IMR-90 (cell line): ENCODE measurements around the gene MROH2A. TPM values are rescaled to one million over a fixed set of nuclear protein-coding genes. Genes with fewer than 3 reads are reported as not detected.

Experiments
- ATAC-seq: fragments of 200-7000 bp; cut with Tn5 transposase; 2 replicates; pipeline ENCODE4 v1.9.1; 2020; ENCODE audit warnings: low read depth, mild to moderate bottlenecking, moderate library complexity
- BruUV-seq: library from RNA; stranded (reverse); fragments of 400-500 nt; replicated peaks from 2 replicates; lab custom pipeline; 2021; lab: Mats Ljungman, UMichigan
- CTCF ChIA-PET: fragments of 300-600 bp; formaldehyde crosslinking; extraction: SDS; loops from one replicate; lab custom pipeline; 2021; ENCODE audit warnings: antibody characterized with exemption; lab: Yijun Ruan, JAX
- POLR2A ChIA-PET: fragments of 300-600 bp; sonication (Branson Sonifier 250); formaldehyde crosslinking; loops from one replicate; lab custom pipeline; 2022; ENCODE audit warnings: antibody characterized with exemption; ENCODE audit not compliant: unreplicated experiment; lab: Charles Lee
- DNase-seq: peaks from one replicate; pipeline ENCODE4 v3.0.0; 2013
- H2AFZ ChIP-seq: replicated peaks from 2 replicates; pipeline ENCODE3; 2013; ENCODE audit warnings: low read length, mild to moderate bottlenecking; ENCODE audit not compliant: poor library complexity
- H2AK5ac ChIP-seq: 2 replicates; pipeline ENCODE4 v1.6.1; 2013; ENCODE audit warnings: low read depth, low read length, inconsistent platforms
- H2AK9ac ChIP-seq: replicated peaks from 2 replicates; pipeline ENCODE3; 2013; ENCODE audit warnings: mild to moderate bottlenecking, low read depth, low read length, moderate library complexity; ENCODE audit not compliant: poor library complexity
- H2BK120ac ChIP-seq: 2 replicates; pipeline ENCODE4 v1.6.1; 2013; ENCODE audit warnings: low read depth, low read length, inconsistent platforms
- H2BK15ac ChIP-seq: 3 replicates; pipeline ENCODE4 v1.6.1; 2013; ENCODE audit warnings: low read depth, low read length, inconsistent platforms
- H2BK20ac ChIP-seq: 2 replicates; pipeline ENCODE4 v1.6.1; 2013; ENCODE audit warnings: low read depth, mild to moderate bottlenecking, inconsistent platforms, low read length, moderate library complexity
- H2BK5ac ChIP-seq: 2 replicates; pipeline ENCODE4 v1.6.1; 2013; ENCODE audit warnings: mild to moderate bottlenecking, low read depth, low read length, inconsistent platforms; ENCODE audit not compliant: poor library complexity, severe bottlenecking
- H3K14ac ChIP-seq: replicated peaks from 2 replicates; pipeline ENCODE4 v1.6.1; 2013; ENCODE audit warnings: low read depth, low read length, inconsistent platforms
- H3K18ac ChIP-seq: 2 replicates; pipeline ENCODE4 v1.6.1; 2013; ENCODE audit warnings: low read depth, low read length, control low read depth
- H3K23ac ChIP-seq: 2 replicates; pipeline ENCODE4 v1.6.1; 2013; ENCODE audit warnings: low read depth, low read length, inconsistent platforms
- H3K27ac ChIP-seq: 2 replicates; pipeline ENCODE4 v1.5.1; 2013; ENCODE audit warnings: mild to moderate bottlenecking, control low read depth, low read length; ENCODE audit not compliant: insufficient read depth
- H3K27me3 ChIP-seq: 2 replicates; pipeline ENCODE4 v1.6.1; 2013; ENCODE audit warnings: low read length; ENCODE audit not compliant: control insufficient read depth, insufficient read depth
- H3K36me3 ChIP-seq: 2 replicates; pipeline ENCODE4 v1.6.1; 2013; ENCODE audit warnings: low read length, mixed read lengths; ENCODE audit not compliant: control insufficient read depth, insufficient read depth
- H3K4ac ChIP-seq: 2 replicates; pipeline ENCODE4 v1.6.1; 2013; ENCODE audit warnings: low read depth, low read length, inconsistent platforms
- H3K4me1 ChIP-seq: 2 replicates; pipeline ENCODE4 v1.6.1; 2013; ENCODE audit warnings: low read length, mixed read lengths; ENCODE audit not compliant: control insufficient read depth, insufficient read depth
- H3K4me2 ChIP-seq: 2 replicates; pipeline ENCODE4 v1.6.1; 2013; ENCODE audit warnings: low read depth, mild to moderate bottlenecking, control low read depth, low read length, moderate library complexity
- H3K4me3 ChIP-seq: 2 replicates; pipeline ENCODE4 v1.5.1; 2013; ENCODE audit warnings: low read depth, mild to moderate bottlenecking, control low read depth, low read length, moderate library complexity; ENCODE audit not compliant: insufficient read depth
- H3K56ac ChIP-seq: 2 replicates; pipeline ENCODE4 v1.6.1; 2013; ENCODE audit warnings: low read length, inconsistent platforms; ENCODE audit not compliant: insufficient read depth; ENCODE audit errors: extremely low read depth
- H3K79me1 ChIP-seq, 2 experiments: 2 replicates each; pipeline ENCODE4 v1.6.1; 2013; ENCODE audit warnings: low read length in 2 of 2, inconsistent platforms in 1 of 2, low read depth in 1 of 2
- H3K9ac ChIP-seq: 2 replicates; pipeline ENCODE4 v1.6.1; 2013; ENCODE audit warnings: low read depth, low read length, control low read depth
- H3K9me1 ChIP-seq: 2 replicates; pipeline ENCODE4 v1.6.1; 2013; ENCODE audit warnings: low read length, inconsistent platforms; ENCODE audit not compliant: insufficient read depth
- H3K9me3 ChIP-seq: 2 replicates; pipeline ENCODE4 v1.6.1; 2013; ENCODE audit warnings: low read length; ENCODE audit not compliant: control insufficient read depth, insufficient read depth
- H4K20me1 ChIP-seq: 2 replicates; pipeline ENCODE4 v1.6.1; 2013; ENCODE audit warnings: low read length, inconsistent platforms; ENCODE audit not compliant: insufficient read depth
- H4K5ac ChIP-seq: 2 replicates; pipeline ENCODE4 v1.6.1; 2013; ENCODE audit warnings: mild to moderate bottlenecking, low read depth, low read length, control low read depth
- H4K8ac ChIP-seq, 2 experiments: 2 replicates each; pipeline ENCODE4 v1.6.1; 2013; ENCODE audit warnings: low read depth in 2 of 2, low read length in 2 of 2, control low read depth in 1 of 2, inconsistent platforms in 1 of 2
- H4K91ac ChIP-seq: 2 replicates; pipeline ENCODE4 v1.6.1; 2013; ENCODE audit warnings: low read depth, low read length, inconsistent platforms; ENCODE audit not compliant: insufficient read depth
- CHD1 ChIP-seq: IDR thresholded peaks from 2 replicates; pipeline ENCODE4 v1.6.1; 2012; ENCODE audit warnings: low read depth, low read length, improper control_type of control experiment
- POLR2A ChIP-seq: IDR thresholded peaks from 2 replicates; pipeline ENCODE4 v1.6.1; 2012; ENCODE audit warnings: mild to moderate bottlenecking, low read depth, low read length
- RCOR1 ChIP-seq: IDR thresholded peaks from 2 replicates; pipeline ENCODE4 v1.6.1; 2012; ENCODE audit warnings: mild to moderate bottlenecking, low read length, improper control_type of control experiment; ENCODE audit not compliant: insufficient replicate concordance
- SMC3 ChIP-seq: fragments of 150-350 bp; IDR thresholded peaks from 2 replicates; pipeline ENCODE4 v1.6.1; 2016; ENCODE audit warnings: low read depth, mild to moderate bottlenecking, antibody characterized with exemption, low read length, moderate library complexity
- WGBS, 2 experiments: methylation state at CpG; one replicate each; pipeline versions ENCODE4 v1.1.5 to v1.1.7; 2013; ENCODE audit warnings: missing lambda C conversion rate in 2 of 2; ENCODE audit not compliant: insufficient read length in 1 of 2; ENCODE audit errors: extremely low coverage in 2 of 2; 5-methylcytosine and 5-hydroxymethylcytosine counted together
- dilution Hi-C: fragments of 300-500 bp; cut with HindIII; formaldehyde crosslinking; loops from one replicate; pipeline ENCODE4 v1.14.3; 2018; ENCODE audit warnings: low sequenced_read_pairs; ENCODE audit not compliant: unreplicated experiment
- in situ Hi-C: fragments of 300-500 bp; cut with MboI; formaldehyde crosslinking; loops from 3 replicates; pipeline ENCODE4 v1.14.3; 2019; ENCODE audit warnings: low sequenced_read_pairs, inconsistent platforms, mixed read lengths
- intact Hi-C: fragments of 100-400 bp; cut with micrococcal nuclease; formaldehyde crosslinking; loops from 2 replicates; pipeline ENCODE4 v1.10.0; 2022
- polyA plus RNA-seq, 3 experiments: library from polyadenylated mRNA; depleted of rRNA; stranded (reverse); fragments of >200 nt; gene quantifications; 2 replicates each; pipeline ENCODE4 v1.2.3, GENCODE V29; 2012; ENCODE audit warnings: low replicate concordance in 1 of 3
- total RNA-seq: library from RNA; depleted of rRNA; stranded (reverse); fragments of >200 nt; gene quantifications from 2 replicates; pipeline ENCODE4 v1.2.3, GENCODE V29; 2012
- TF ChIP-seq, protein P1 (sequence below): fragments of 150-350 bp; IDR thresholded peaks from 2 replicates; pipeline ENCODE4 v1.6.1; 2017; ENCODE audit warnings: mild to moderate bottlenecking, antibody characterized with exemption, low read length, low read depth

The MROH2A gene
- total and polyA plus RNA-seq, 2 of the 4 experiments (the other 2 are of a cell fraction): not detected

DNA sequence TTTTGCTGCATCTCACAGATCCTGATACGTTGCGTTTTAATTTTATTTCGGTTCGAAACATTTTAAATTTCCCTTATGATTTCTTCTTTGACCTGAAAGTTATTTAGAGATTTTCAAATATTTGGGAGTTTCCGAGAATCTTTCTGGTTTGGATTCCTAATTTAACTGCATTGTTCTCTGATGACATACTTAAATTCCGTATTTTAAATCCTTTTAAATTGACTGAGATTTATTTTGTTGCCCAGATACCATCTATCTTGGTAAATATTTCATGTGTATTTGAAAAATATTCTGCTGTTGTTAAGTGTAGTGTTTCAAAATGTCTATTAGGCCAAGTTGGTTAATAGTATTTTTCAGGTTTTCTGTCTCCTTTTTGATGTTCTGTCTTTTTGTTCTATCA, 37.7 kb downstream of the MROH2A start:
- Histone ChIP-seq H4K20me1 (no peaks in the 10 kb centered on the region), H3K4ac (no peak overlapping the region), H4K5ac (no peak overlapping the region), H3K9ac (no peak overlapping the region), H2AK5ac (no peak overlapping the region), H3K14ac (no peak overlapping the region), H3K79me1 (no peaks in the 10 kb centered on the region), H3K36me3 (no peaks in the 10 kb centered on the region), H2BK120ac (no peak overlapping the region), H3K9me3 (no peaks in the 10 kb centered on the region), H3K18ac (no peak overlapping the region), H2BK5ac (no peak overlapping the region), H4K8ac (no peak overlapping the region), H3K4me2 (no peak overlapping the region), H4K91ac (no peak overlapping the region), H3K4me3 (no peak overlapping the region), H2AFZ (no peak overlapping the region), H3K27ac (no peak overlapping the region), H2AK9ac (no peak overlapping the region), H3K56ac (no peak overlapping the region), H3K9me1 (no peaks in the 10 kb centered on the region), H2BK20ac (no peak overlapping the region), H3K27me3 (peaks cover 5% of the 10 kb centered on the region; the same call in 1 of the 2 replicates), H3K4me1 (no peaks in the 10 kb centered on the region), H3K23ac (no peak overlapping the region), H2BK15ac (no peak overlapping the region)
- POLR2A ChIA-PET: no interaction called here
- ATAC-seq (no peak), DNase-seq (no peak)
- WGBS, 2 experiments: no CpG with 5 or more reads among the region's 6 CpGs
- in situ Hi-C loops (no loop called here), intact Hi-C loops (no loop called here), dilution Hi-C loops (no loop called here)
- no peak for TF ChIP-seq POLR2A
- no peak for TF ChIP-seq CHD1
- no peak for TF ChIP-seq SMC3
- TF ChIP-seq RCOR1: no peak
- TF ChIP-seq, protein P1, sequence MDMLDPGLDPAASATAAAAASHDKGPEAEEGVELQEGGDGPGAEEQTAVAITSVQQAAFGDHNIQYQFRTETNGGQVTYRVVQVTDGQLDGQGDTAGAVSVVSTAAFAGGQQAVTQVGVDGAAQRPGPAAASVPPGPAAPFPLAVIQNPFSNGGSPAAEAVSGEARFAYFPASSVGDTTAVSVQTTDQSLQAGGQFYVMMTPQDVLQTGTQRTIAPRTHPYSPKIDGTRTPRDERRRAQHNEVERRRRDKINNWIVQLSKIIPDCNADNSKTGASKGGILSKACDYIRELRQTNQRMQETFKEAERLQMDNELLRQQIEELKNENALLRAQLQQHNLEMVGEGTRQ: no peak
- BruUV-seq: no TSS peak
- CTCF ChIA-PET: no interaction called here
